Measurements from ENCODE around the gene FGFBP1. TPM values are rescaled to one million over a fixed set of nuclear protein-coding genes. Genes with fewer than 3 reads are reported as not detected.

FGFBP1 gene
- polyA plus RNA-seq, 1 experiment = not detected

GRCh38 chr4:15890246-15890829, 48.2 kb downstream of the FGFBP1 start:
- ChIA-PET CTCF (interaction anchor here (0.6 to 2.1 kb wide), 4 partner anchors 8 to 374 kb away, joined by 3 to 9 read pairs (median 5); no protein-coding TSS in a partner anchor), POLR2A (no interaction called here)
- H3K27me3 ChIP-seq (ENCODE audit: control insufficient read depth, insufficient read depth, low read length) = no peaks in the 10 kb centered on the region

GRCh38 chr4:15888515-15888914, 50.0 kb downstream of the FGFBP1 start:
- H3K27ac ChIP-seq (ENCODE audit: low read depth, low read length) = no peak overlapping the region
- no peak for TF ChIP-seq CTCF (IDR thresholded peaks at IDR 0.05; ENCODE audit: low read depth, low read length)
- no peaks in the 10 kb centered on the region for H3K9me3 ChIP-seq (ENCODE audit: control insufficient read depth, insufficient read depth, low read length)
- POLR2A ChIA-PET = no interaction called here
- no peak overlapping the region for H3K4me3 ChIP-seq (ENCODE audit: low read depth, low read length)
- CTCF ChIA-PET = interaction anchor here (1.1 to 2.1 kb wide), 3 partner anchors 8 to 83 kb away, joined by 3 to 9 read pairs (median 5); no protein-coding TSS in a partner anchor
- DNase-seq (ENCODE audit: low read depth, low spot score) = no peak
- peaks cover 6% of the 10 kb centered on the region for H3K27me3 ChIP-seq (ENCODE audit: control insufficient read depth, insufficient read depth, low read length)

More at GRCh38 chr4:15890246-15890829, 48.2 kb downstream of the FGFBP1 start:
- Histone ChIP-seq H3K9me3 (ENCODE audit: control insufficient read depth, insufficient read depth, low read length) (no peaks in the 10 kb centered on the region), H3K27ac (ENCODE audit: low read depth, low read length) (no peak overlapping the region), H3K4me3 (ENCODE audit: low read depth, low read length) (no peak overlapping the region)
- no peak for DNase-seq (ENCODE audit: low read depth, low spot score)
- TF ChIP-seq CTCF (IDR thresholded peaks at IDR 0.05; ENCODE audit: low read depth, low read length) = no peak

Other genes with a start within 250 kb of the FGFBP1 start
- gene BST1, start 235.7 kb downstream of the FGFBP1 start, polyA plus RNA-seq (2011; rRNA removed) = 23.7 and 27.6 TPM in 2 replicates
- gene CD38, start 160.4 kb downstream of the FGFBP1 start, polyA plus RNA-seq (2011; rRNA removed) = 0.02 TPM in 1 of 2 replicates, not detected in the other
- gene FGFBP2, start 24.4 kb upstream of the FGFBP1 start, polyA plus RNA-seq (2011; rRNA removed) = not detected in 2 replicates
- not detected in 2 replicates for gene PROM1, start 145.3 kb upstream of the FGFBP1 start, polyA plus RNA-seq (2011; rRNA removed)

Data from AG04450 (cell line).